NCI-H128 (cell line): ENCODE data around the gene PAIP2.
"Not testable (repeated sequence)": the region's sequence is repeated elsewhere in the genome, so short reads cannot be mapped to it uniquely, and the experiment has no call there.

ENCODE experiments used
- DNase-seq: peaks from one replicate; lab custom pipeline; 2025; ENCODE audit not compliant: unreplicated experiment; lab: John Stamatoyannopoulos, UW

The PAIP2 gene

DNA sequence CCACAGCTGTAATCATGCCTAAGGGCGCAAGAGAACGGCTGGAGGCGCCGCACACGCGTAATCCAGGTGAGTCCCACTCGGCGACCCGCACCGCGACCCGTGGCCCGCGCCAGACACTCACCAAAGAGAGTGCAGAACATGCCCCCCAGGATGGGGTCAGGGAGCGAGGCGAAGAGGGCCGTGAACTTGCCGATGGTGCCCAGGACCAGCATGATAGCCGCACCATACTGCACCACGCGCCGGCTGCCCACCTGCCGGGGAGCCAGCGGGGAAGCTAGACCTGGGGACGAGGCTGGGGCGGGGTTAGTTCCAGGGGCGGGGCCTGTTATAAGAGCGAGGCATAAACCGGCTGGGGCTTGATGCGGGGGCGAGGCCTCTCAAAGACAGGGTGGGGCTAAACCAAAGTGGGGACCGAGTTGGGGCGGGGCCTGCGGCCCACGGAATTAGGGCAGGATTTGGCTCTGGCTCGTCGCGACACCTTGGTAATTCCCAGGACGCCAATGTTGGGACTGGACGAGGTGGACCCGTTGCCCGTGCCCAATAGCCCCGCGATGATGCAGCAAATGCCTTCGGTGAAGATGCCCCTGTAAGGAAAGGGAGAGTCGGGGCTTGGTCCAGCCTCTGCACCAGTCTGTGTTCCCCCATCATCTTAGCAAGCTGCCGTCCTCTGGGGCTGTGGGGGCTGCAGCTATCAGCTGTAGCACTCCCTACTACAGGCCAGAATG lies 36.6 kb downstream of the PAIP2 start:
- DNase-seq, result no peak

DNA sequence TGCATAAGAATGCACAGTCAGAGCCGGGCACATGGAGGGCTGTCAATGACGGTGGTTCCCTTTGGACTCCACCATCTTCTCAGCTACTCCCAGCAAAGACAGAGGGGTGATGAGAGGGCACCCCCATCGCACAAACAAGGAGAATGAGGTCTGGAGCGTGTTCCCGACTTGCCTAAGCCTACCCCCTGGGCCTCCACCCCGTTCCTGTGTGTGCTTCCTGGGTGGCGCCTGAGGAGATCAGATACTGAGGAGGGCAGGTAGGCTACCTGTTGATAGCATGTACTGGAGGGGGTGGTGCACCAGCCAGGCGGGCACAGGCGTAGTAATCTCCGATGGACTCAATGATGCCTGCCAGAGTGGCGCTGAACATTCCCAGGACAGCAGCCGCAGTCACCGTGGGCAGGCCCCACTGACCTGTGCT lies 37.3 kb downstream of the PAIP2 start:
- no peak for DNase-seq

DNA sequence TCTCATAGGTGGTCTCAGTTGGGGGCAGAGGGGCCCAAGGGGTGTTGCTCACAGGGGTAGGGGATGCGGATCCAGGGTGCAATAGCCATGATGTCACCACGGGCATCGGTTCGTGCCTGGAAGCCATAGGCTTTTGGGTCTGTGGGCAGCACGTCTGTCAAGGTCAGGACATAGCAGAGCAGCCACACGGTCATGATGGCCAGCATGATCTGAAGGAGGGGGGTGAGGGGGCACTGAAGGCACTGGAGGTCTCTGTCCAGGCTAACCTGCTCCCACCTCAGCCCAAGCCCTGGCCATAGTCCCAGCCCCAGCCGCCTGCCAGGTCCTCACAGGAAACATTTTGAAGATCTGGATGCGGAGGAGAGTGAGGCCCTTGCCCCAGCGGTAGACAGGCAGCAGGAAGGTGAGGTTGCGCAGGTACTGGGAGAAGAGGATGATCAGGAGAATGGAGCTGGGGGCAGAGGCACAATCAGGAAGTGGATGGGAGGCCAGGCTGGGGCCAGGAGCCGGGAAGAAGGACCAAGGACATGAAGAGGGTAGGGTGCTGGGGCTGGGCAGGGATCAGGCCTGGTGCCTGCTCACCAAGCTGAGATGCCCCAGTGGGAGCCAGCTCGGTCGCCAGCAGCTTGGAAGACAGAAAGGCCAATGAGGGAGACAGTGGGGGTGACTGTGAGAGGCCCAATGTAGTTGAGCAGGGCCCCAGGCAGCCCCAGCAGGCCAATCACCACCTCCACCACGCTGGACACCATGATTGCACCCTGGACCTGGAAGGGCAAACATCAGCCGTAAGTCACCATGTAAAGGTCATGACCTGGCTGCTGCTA lies 38.2 kb downstream of the PAIP2 start:
- DNase-seq, result no peak

DNA sequence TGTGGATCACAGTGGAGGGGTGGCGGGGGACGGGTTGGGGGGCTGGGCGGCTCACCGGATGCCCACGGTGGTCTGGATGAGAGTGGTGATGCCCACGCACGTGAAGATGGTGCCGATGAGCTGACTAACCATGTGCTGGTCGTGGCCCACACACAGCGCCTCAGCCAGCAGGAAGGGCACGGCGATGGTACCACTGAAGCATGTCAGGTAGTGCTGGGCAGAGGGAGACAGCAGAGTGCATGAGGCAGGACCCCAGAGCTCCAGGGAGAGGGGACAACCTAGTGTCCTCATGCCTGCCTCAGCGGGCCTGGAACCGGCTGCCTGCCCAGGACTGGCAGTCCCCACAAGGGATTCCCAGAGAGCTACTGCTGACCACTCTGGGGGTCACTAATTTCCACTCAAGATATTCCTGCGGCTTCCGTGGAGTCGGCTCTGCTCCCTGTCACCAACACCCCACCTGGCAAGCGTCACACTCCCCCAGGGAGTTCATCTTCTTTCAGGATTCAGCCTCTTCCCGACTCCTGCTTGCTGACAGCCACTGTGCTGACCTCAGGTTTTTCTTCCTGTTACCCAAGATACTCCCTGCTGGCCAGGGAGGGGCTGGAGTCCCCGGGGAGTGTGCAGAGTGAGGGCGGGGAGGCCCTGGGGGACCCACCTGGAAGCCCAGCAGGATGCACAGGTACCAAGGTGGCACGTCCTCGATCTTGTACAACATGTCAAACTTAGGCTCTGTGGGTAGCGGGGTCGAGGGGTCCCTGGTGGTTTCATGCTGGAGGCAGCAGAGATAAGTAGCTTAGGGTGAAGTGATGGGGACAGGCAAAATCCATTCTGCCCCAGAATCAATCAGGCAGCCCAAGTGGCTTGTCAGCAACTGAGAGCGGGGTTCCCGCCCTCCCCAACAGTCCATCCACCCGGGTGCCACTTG lies 40.4 kb downstream of the PAIP2 start:
- DNase-seq, result no peak

DNA sequence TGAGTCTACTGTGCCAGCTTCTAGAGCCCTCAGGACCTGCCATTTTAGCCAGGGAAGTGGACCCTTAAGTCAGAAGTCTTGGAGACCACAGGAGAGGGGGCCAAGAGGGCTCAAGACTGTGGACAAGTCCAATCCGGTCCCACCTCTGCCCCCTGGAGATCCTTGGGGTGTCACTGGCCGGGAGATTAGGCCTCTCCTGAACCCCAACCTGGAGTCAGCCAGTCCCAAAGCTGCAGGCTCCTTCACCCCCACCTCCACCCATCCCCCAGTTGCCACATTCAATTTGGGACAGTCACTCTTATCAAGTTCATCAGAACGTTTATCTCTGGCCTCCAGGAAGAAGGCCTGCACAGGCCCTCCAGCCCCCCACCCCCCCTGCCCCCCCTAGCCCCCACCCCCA lies 41.2 kb downstream of the PAIP2 start:
- DNase-seq, result no peak

GRCh38 chr5:139383275-139383992 lies 41.8 kb downstream of the PAIP2 start, which contains the start of gene SLC23A1:
SLC23A1 (minus strand) TSS chr5:139383297; CDS start chr5:139383253, 44 bp downstream.
- DNase-seq, result no peak

GRCh38 chr5:139383993-139384590 lies 42.4 kb downstream of the PAIP2 start:
- DNase-seq, result no peak

GRCh38 chr5:139384591-139385051 lies 43.0 kb downstream of the PAIP2 start:
- DNase-seq, result no peak

- no peak for DNase-seq
Observed at GRCh38 chr5:139385061-139386049, 43.7 kb downstream of the PAIP2 start.

- no peak for DNase-seq
Observed at GRCh38 chr5:139386050-139386438, 44.4 kb downstream of the PAIP2 start.

- not testable (repeated sequence) for DNase-seq
Observed at GRCh38 chr5:139386956-139387355, 45.3 kb downstream of the PAIP2 start.

GRCh38 chr5:139387611-139388197 lies 46.0 kb downstream of the PAIP2 start:
- no peak for DNase-seq

- no peak for DNase-seq
Observed at GRCh38 chr5:139388198-139388821, 46.7 kb downstream of the PAIP2 start.

DNA sequence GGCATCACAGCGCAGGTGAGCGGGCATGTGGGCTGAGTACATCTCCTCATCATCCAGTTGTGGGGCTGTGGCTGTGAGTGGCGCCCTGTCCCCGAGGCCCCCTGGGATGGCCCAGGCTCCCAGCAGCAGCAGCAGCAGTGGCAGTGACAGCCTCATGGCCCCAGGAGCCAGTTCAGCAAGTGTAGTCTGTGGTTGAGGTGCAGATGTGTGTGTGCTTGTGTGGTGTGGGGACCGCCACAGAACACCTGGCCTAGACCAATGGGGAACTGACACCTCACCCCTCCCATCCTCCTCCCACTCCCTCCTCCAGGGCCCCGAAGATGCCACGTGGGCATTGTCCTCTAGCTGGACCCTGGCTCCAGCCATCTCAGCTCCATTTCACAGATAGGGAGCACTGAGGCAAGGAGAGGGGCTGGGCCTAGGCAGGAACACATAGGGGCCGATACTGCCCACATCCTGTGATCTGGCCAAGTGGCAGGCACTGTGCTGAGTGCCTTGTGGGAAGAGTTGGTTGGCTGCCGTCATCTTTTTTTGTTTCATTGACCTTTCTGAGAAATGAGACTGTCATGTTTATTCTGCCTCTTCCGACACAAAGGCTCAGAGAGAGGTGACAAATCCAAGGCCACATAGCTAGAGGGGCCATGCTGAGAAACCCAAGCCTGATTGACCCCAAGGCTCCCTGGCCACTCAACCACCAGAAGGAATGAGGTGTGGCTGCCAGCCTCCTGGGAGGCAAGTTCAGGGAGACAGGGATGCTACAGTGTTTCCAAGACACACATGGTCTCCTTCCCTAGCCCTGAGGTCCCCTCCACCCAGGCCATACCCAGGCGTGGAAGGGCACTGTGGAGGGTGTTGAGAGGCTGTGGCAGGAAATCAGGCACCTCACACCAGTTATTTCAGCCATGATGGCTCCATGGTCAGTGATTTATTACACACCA lies 48.3 kb downstream of the PAIP2 start, which contains the start of gene MZB1:
TSS of gene MZB1 (minus strand) at position 213 of the 938 bp plus-strand sequence. CDS start at position 156, 57 bp downstream.
- DNase-seq, result no peak

DNA sequence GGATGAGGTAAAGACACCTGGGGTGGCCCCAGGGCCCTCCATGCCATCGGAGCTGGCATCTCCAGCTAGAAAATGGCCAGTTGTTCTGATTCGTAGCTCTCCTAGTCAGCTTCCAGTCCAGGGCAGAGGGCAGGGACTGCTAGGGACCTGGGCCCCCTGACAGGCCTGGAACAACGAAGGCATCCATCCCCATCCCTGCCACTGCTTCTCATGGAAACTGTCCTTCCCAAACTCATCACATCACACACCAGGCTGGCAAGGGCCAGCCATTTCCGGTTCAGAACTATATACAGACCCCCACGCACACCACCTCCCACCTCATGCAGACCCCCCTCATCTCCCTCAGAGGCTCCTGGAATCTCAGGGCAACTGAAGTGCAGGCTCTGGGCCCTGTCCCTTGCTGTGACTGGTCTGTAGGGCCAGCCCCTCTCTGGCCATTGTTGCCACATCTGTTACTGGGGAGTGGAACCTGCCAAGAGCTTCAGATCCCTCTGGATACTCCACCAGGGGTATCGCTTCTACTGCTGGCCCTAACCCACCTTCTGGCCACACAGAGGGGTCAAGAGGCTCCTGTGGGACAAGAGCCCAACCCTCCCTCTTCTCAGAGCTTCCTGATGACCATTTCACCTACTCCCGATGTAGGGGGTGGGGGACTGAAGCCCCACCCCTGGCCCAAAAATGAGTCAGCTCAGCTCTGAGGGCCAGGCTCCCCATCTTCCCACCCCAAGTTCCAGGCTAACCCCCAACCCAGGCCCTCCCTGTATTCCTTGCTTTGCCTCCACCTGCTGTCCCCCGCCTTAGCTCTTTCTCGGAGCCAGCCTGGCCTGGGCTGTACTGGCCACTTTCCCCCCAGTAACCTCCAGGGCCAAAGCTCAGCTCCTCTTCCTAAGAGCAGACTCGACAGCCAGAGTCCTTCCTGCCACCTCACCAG lies 49.2 kb downstream of the PAIP2 start:
- no peak for DNase-seq
